HG03064 (cell line): ENCODE results near the gene DYNC1H1.

Experiments used
- ATAC-seq: cut with Tn5 transposase; IDR thresholded peaks from one replicate; pipeline ENCODE4 v1.9.1; 2021; ENCODE audit warnings: low read depth; ENCODE audit not compliant: unreplicated experiment

DYNC1H1 gene

DNA sequence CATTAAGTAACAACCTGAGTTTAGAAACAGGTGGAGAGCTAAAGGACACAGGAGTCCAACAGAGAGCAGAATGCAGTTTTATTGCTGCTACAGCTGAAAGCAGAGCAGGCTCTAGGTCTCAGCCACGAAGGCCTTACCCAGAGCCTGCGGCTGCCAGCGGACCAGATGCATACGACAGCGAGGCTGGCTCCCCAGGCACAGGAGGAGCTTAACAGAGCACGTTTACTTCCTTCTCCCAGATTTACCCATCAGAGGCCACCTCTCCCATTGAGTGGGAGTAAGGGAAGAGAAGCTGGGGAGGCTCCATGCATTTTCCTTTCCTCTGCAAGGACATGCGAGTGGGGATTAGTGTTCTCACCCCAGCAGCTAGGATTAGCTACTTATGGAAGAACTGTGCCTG, 22.6 kb downstream of the DYNC1H1 start:
- ATAC-seq, result no peak

DNA sequence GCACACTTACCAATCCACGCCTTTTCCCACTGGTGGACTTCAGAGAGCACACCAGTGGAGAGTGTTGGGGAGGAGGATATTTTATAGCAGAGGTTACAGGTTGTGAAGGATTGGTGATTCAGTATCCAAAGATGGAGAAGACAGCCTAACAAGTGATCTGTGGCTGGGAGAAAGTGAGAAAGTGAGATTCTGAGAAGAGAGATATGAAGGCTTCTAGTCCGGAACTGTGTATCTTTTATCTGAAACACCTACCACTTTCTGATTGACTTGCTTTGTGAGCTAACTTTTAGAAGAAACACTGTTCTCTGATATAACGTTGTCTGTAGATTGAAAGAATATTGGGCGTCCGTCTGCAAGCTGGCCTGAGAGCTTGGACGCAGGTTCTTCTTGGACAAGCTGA, 24.0 kb downstream of the DYNC1H1 start:
- no peak for ATAC-seq

GRCh38 chr14:101991352-101991751, 27.0 kb downstream of the DYNC1H1 start:
- ATAC-seq, result no peak

DNA sequence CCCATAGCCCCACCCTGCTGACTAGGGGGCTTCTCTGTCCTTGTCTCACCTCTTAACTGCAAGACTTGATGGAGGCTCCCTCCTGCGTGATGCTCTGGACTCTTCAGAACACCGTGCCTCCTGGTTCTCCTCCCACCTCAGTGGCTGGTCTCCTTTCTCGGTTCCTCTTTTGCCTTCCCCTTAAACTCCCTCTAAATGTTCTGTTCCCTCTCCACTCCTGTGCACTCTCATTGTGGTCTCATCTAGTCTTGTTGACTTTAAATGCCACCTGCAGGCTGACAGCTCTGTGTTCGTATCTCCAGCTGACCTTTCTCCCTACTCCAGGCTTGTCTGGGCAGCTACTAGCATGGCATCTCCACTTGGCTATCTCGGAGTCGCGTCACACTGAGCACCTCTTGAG, 28.3 kb downstream of the DYNC1H1 start:
- ATAC-seq, result peak; percentile 88

GRCh38 chr14:101997429-101998336, 33.3 kb downstream of the DYNC1H1 start:
- no peak for ATAC-seq

- ATAC-seq, result no peak
These were observed 36.5 kb downstream of the DYNC1H1 start for GRCh38 chr14:102000902-102001301.

DNA sequence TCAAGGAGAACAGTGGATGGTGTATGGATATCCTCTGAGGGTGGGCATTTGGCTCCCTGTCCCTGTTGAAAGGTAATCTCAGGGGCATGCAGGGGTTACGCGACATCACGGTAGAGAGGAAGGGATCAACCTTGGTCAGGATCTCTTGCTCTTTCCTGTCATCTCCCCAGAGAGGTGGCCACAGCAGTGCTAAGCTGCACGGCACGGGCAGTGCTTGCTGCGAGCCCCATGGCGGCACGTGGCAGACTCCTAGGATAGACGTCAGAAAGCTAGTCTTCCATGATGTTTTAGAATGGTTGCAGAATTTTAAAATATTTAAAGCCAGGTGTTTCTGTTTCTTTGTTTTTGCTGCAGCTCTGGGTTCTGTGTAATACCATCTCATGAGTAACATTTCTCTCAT, 41.0 kb downstream of the DYNC1H1 start:
- ATAC-seq, result no peak

DNA sequence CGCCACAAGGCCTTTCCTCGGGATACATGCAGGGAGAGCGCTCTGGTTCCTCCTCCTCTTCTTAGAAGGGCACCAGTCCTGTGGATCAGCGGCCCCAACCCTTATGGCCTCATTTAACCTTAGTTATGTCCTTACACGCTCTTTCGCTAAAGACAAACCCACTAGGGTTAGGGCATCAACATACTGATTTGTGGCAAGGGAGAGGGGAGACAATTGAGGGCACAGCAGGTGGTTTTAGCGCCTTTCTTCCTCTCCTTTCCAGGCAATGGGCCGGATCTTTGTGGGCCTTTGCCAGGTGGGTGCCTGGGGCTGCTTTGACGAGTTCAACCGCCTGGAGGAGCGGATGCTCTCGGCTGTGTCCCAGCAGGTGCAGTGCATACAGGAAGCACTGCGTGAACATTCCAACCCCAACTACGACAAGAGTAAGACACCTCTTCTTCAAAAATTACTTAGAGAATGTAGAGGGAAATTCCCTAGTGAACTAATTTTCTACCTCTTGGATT, 43.6 kb downstream of the DYNC1H1 start:
- ATAC-seq, result no peak

GRCh38 chr14:102008891-102009290, 44.5 kb downstream of the DYNC1H1 start:
- ATAC-seq, result no peak

GRCh38 chr14:102011631-102012030, 47.3 kb downstream of the DYNC1H1 start:
- no peak for ATAC-seq

GRCh38 chr14:102012336-102012735, 48.0 kb downstream of the DYNC1H1 start:
- ATAC-seq, result no peak

DNA sequence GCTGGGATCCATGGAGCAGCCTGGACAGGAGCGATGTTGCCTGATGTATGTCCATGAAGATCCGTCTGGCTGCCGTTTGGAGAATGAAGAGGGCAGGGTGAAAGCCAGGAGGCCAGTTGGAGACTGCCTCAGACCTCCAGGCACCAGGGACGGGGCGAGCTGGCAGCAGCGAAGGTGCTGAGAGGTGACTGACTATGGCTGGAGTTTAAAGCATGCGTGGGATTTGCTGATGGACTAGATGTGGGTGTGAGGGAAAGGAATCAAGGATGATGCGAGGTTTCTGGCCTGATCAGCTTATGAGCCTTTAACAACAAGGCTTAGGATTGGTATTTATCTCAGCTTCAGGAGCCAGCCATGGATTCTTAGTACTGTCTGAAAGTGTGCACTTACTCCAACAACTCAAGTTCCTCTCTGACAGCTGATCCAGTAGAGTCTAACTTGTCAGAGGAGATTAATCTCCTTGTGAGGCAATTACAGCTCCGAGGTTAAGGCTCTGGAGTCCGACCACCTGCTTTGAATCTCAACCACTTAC, 49.4 kb downstream of the DYNC1H1 start:
- no peak for ATAC-seq

DNA sequence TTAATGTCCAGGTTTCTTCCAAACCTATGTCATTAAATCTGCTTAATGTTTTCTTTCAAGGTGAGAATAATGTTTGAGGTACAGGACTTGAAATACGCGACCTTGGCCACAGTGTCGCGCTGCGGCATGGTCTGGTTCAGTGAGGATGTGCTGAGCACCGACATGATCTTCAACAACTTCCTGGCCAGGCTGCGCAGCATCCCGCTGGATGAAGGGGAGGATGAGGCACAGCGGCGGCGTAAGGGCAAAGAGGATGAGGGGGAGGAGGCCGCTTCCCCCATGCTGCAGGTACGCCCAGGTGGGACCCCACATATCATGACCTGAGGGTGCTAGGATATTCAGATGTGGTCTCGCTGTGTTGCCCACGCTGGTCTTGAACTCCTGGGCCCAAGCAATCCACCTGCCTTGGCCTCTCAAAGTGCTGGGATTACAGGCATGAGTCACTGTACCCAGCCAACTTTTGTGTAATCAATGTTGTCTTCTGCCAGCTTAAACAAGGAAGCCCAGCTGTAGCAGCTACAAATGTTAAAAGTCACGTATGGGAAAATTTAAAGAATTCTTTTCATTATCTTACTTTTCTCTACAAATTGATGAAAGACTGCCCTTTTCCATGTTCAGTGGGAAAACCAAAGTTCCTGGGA, 50.8 kb downstream of the DYNC1H1 start:
- ATAC-seq, result no peak

DNA sequence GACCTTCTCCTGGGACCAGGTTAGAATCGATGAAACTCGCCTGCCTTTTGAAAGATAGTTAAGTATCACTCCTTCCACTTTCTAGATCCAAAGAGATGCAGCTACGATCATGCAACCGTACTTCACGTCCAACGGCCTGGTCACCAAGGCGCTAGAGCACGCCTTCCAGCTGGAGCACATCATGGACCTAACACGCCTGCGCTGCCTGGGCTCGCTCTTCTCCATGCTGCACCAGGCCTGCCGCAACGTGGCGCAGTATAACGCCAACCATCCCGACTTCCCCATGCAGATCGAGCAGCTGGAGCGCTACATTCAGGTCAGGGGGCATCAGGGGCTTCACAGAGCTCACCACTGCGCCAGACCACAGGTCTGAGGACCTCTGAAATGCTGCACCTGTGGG, 51.4 kb downstream of the DYNC1H1 start:
- no peak for ATAC-seq

DNA sequence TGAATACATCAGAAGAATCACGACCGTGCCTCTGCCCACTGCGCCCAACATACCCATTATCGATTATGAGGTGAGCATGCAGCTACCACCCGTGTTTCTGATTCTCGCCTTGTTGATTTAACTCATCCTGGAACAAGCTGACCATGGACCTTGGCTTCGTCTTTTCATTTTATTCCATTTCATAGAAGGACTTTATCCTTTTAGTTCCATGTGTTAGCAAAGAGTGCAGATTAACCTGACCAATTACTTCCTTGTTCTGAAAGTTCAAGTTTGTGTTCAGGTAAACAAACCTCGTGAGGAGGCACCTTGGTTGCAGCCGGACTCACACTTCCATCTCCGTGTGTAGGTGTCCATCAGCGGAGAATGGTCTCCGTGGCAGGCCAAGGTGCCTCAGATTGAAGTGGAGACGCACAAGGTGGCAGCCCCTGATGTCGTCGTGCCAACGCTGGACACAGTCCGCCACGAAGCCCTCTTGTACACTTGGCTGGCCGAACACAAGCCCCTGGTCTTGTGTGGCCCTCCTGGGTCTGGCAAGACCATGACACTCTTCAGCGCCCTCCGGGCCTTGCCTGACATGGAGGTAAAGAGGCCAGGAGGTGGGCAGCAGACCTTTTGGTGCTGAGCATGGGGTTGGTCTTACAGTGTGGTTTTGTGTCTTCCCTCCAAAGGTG, 52.2 kb downstream of the DYNC1H1 start:
- ATAC-seq, result no peak

GRCh38 chr14:102018251-102018650, 53.9 kb downstream of the DYNC1H1 start:
- no peak for ATAC-seq

DNA sequence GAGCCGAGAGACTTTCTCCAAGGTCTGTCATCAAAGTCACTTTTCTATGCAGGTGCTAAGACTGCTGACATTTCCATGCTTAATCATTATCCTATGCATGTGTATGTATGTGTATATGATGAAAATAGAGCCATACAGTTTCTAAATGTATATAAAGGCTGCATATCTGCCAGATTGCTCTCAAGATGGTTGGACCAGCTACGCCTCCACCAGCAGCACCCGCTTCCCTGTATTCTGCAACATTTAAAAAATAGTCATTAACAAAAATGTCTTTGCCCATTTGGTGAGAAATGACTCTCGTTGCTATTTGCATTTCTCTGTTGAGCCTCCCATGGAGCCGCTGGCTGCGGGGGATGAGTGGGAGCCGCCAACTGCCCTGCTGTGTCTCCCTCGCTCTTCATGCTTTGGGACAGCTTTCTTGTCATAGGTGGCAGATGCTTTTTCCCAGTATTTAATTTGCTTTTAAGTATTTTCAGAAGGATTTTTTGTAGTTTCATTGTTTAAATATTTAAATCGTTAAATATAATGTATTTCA, 54.7 kb downstream of the DYNC1H1 start:
- ATAC-seq, result no peak

- no peak for ATAC-seq
These were observed 55.9 kb downstream of the DYNC1H1 start for GRCh38 chr14:102020058-102020971.

DNA sequence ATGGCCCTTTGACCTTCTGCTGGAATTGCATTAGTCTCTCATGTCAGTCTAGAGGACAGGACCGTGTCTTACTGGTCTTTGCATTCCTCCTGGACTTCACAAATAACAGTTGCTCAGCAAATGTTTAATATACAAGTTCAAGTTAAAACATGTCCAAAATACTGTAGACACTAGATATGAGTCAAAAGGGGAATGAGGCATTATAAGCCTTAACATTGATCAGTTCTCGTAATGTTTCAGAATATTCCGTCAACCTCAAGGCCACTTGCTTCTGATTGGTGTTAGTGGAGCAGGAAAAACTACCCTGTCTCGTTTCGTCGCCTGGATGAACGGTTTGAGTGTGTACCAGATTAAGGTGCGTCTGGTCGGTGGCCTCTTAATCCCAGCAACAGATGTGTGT, 62.6 kb downstream of the DYNC1H1 start:
- ATAC-seq, result no peak

DNA sequence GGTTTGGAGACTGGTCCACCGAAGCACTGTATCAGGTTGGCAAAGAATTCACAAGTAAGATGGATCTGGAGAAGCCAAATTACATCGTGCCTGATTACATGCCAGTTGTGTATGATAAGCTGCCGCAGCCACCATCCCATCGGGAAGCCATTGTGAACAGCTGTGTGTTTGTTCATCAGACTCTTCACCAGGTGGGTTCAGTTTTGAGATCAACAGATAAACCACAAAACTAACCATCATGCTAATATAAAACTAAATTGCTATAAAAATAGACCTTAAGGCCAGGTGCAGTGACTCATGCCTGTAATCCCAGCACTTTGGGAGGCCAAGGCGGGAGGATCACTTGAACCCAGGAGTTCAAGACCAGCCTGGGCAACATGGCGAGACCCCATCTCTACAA, 63.6 kb downstream of the DYNC1H1 start:
- ATAC-seq, result no peak
